Adrenal gland (tissue), 12 donors: ENCODE data around the gene DKK2. TPM values are rescaled to one million over a fixed set of nuclear protein-coding genes. Genes with fewer than 3 reads are reported as not detected.

ENCODE experiments used
- DNase-seq, 7 donors: peaks; one replicate each; pipeline ENCODE4 v3.0.0-alpha.2; 2019 to 2020
- H3K27ac ChIP-seq, 5 donors: fragments of 200-600 bp; sonication (generic) in 4 of 5; 1 replicate in 3 of 5; 2 replicates in 2 of 5; pipeline versions ENCODE4 v1.5.1 to v1.8.0; 2016 to 2020; ENCODE audit warnings: mild to moderate bottlenecking in 1 of 5
- H3K27me3 ChIP-seq: fragments of 200-600 bp; 2 replicates; pipeline ENCODE4 v1.8.0; 2021
- H3K36me3 ChIP-seq, 2 donors: fragments of 200-600 bp; replicated peaks in 1 of 2; 1 replicate in 1 of 2; 2 replicates in 1 of 2; pipeline versions ENCODE4 v1.5.1 to v1.8.0; 2018 to 2022
- H3K4me1 ChIP-seq, 2 donors: fragments of 200-600 bp; replicated peaks in 1 of 2; 1 replicate in 1 of 2; 2 replicates in 1 of 2; pipeline versions ENCODE4 v1.5.1 to v1.8.0; 2018 to 2021
- H3K4me3 ChIP-seq, 4 donors: fragments of 200-600 bp; sonication (generic) in 3 of 4; one replicate each; pipeline ENCODE4 v1.5.1; 2016 to 2018
- H3K9me3 ChIP-seq, 3 donors: fragments of 200-600 bp; sonication (generic) in 1 of 3; replicated peaks in 1 of 3; 1 replicate in 2 of 3; 2 replicates in 1 of 3; pipeline versions ENCODE4 v1.5.1 to v1.8.0; 2016 to 2021
- CTCF ChIP-seq, 6 experiments: fragments of 450-650 bp in 4 of 6; fragments of 200-600 bp in 2 of 6; sonication (generic) in 1 of 6; IDR thresholded peaks; 1 replicate in 5 of 6; 2 replicates in 1 of 6; pipeline versions ENCODE4 v1.5.1 to v1.8.0; 2016 to 2021; ENCODE audit warnings: antibody characterized with exemption in 6 of 6, mild to moderate bottlenecking in 2 of 6, moderate library complexity in 1 of 6
- POLR2A ChIP-seq, 2 donors: fragments of 450-650 bp; IDR thresholded peaks; one replicate each; pipeline ENCODE4 v1.6.1; 2017; ENCODE audit warnings: antibody characterized with exemption in 2 of 2, mild to moderate bottlenecking in 2 of 2, moderate library complexity in 1 of 2
- WGBS, 4 donors: extraction: QIAGEN DNeasy Blood & Tissue Kit in 2 of 4; methylation state at CpG; one replicate each; pipeline versions ENCODE4 v1.1.5 to v1.1.7; 2013 to 2017; 5-methylcytosine and 5-hydroxymethylcytosine counted together
- intact Hi-C, 2 donors: fragments of 100-400 bp; cut with DNase I; formaldehyde crosslinking; loops; one replicate each; pipeline versions ENCODE4 v1.14.1 to v1.15.0; 2022 to 2023
- polyA plus RNA-seq, 3 donors: library from polyadenylated mRNA; stranded (reverse); fragments of 200-250 nt in 2 of 3; fragments of 350-450 nt in 1 of 3; fragmentation: Illumina TruSeq in 1 of 3; extraction: RNeasy Lipid Tissue Mini Kit (QIAGEN cat#74804) in 1 of 3; gene quantifications; one replicate each; pipeline ENCODE4 v1.2.3, GENCODE V29; 2013 to 2014
- total RNA-seq, 9 donors: library from RNA; depleted of rRNA in 4 of 9; stranded (reverse); fragments of >200 nt in 4 of 9; fragments of 120-200 nt in 1 of 9; fragmentation: NEBNext Ultra II Directional in 1 of 9; extraction: Animal tissue kit (Norgen Biotek cat#: 25700) in 1 of 9; gene quantifications; one replicate each; pipeline versions ENCODE4 v1.1.0 to v1.2.4, GENCODE V29; 2013 to 2023
- donor health status: healthy with polysubstance abuse.
- donor health status: Bipolar disorder and iron deficiency.
- donor health status: DM: yes; HTN: yes; CAD: no.
- donor health status: DM: no; HTN: no; CAD: no.
- donor health status: DM: no; HTN: no; CAD: no.
- donor health status: DM: yes; HTN: yes; CAD: no.

Gene DKK2
- total and polyA plus RNA-seq, 12 donors: 0.14 to 9.9 (median 0.63) TPM

GRCh38 chr4:106907216-106907615, 128.9 kb downstream of the DKK2 start:
- Histone ChIP-seq H3K27me3 (no peaks in the 10 kb centered on the region), H3K4me1 (no peaks in the 10 kb centered on the region), H3K4me3 (no peak overlapping the region), H3K36me3 (no peaks in the 10 kb centered on the region), H3K27ac (no peak overlapping the region), H3K9me3 (no peaks in the 10 kb centered on the region)
- TF ChIP-seq CTCF (IDR thresholded peaks at IDR 0.05) (no peak), POLR2A (IDR thresholded peaks at IDR 0.05) (no peak)
- intact Hi-C loops: no loop called here
- DNase-seq: no peak
- 47 to 67% (median 64%) methylated on average over 2 of the region's 2 CpGs for WGBS, 4 donors

GRCh38 chr4:106906728-106907127, 129.4 kb downstream of the DKK2 start:
- no peak overlapping the region for H3K27ac ChIP-seq
- DNase-seq: no peak
- TF ChIP-seq POLR2A (IDR thresholded peaks at IDR 0.05) (no peak), CTCF (IDR thresholded peaks at IDR 0.05) (no peak)
- 60 to 70% (median 66%) methylated on average over 1 of the region's 1 CpG for WGBS, 4 donors
- no peaks in the 10 kb centered on the region for H3K4me1 ChIP-seq
- no peaks in the 10 kb centered on the region for H3K9me3 ChIP-seq
- no peaks in the 10 kb centered on the region for H3K36me3 ChIP-seq
- no peak overlapping the region for H3K4me3 ChIP-seq
- no peaks in the 10 kb centered on the region for H3K27me3 ChIP-seq
- intact Hi-C loops: no loop called here

- no peaks in the 10 kb centered on the region for H3K4me1 ChIP-seq
- H3K9me3 ChIP-seq: no peaks in the 10 kb centered on the region
- peak in 4 of 7 donors; percentile 13 to 35 (median 20) for DNase-seq
- intact Hi-C loops: no loop called here
- H3K27ac ChIP-seq: no peak overlapping the region
- no peaks in the 10 kb centered on the region for H3K27me3 ChIP-seq
- no peaks in the 10 kb centered on the region for H3K36me3 ChIP-seq
- H3K4me3 ChIP-seq: no peak overlapping the region
- WGBS, 4 donors: 38 to 47% (median 41%) methylated on average over 4 of the region's 4 CpGs
- no peak for TF ChIP-seq POLR2A (IDR thresholded peaks at IDR 0.05)
- TF ChIP-seq CTCF (IDR thresholded peaks at IDR 0.05): peak; percentile 15 to 45 (median 33)
These were observed 137.4 kb downstream of the DKK2 start for GRCh38 chr4:106898621-106899230.

GRCh38 chr4:106893903-106894302, 142.2 kb downstream of the DKK2 start:
- Histone ChIP-seq H3K4me3 (no peak overlapping the region), H3K9me3 (no peaks in the 10 kb centered on the region), H3K4me1 (no peaks in the 10 kb centered on the region), H3K27me3 (no peaks in the 10 kb centered on the region), H3K27ac (no peak overlapping the region), H3K36me3 (no peaks in the 10 kb centered on the region)
- intact Hi-C loops: no loop called here
- TF ChIP-seq POLR2A (IDR thresholded peaks at IDR 0.05) (no peak), CTCF (IDR thresholded peaks at IDR 0.05) (no peak)
- DNase-seq: no peak
- WGBS, 4 donors: 67 to 75% (median 69%) methylated on average over 2 to 3 of the region's 3 CpGs
